HG03159 (cell line): ENCODE data around the gene C8G.

Source experiments
- ATAC-seq: cut with Tn5 transposase; IDR thresholded peaks from one replicate; pipeline ENCODE4 v1.9.1; 2021; ENCODE audit warnings: mild to moderate bottlenecking, moderate library complexity; ENCODE audit not compliant: unreplicated experiment

The C8G gene

DNA sequence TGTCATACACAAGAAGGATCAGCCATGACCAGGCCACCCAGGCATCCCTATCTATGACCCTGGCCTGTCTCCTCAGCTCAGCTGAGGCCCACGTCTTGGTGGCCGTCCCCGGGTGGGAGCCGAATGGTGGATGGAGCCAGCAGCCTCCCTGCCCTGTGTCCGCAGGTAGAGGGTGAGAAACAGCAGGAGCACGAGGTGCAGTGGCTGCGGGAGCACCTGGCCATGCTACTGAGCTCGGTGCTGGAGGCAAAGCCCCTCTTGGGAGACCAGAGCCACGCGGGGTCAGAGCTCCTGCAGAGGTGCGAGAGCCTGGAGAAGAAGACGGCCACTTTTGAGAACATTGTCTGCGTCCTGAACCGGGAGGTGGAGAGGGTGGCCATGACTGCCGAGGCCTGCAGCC lies 25.0 kb upstream of the C8G start:
- ATAC-seq = no peak

GRCh38 chr9:136920734-136921231 lies 24.3 kb upstream of the C8G start:
- ATAC-seq = no peak

- ATAC-seq = no peak
Observed at GRCh38 chr9:136921307-136921706, 23.7 kb upstream of the C8G start.

DNA sequence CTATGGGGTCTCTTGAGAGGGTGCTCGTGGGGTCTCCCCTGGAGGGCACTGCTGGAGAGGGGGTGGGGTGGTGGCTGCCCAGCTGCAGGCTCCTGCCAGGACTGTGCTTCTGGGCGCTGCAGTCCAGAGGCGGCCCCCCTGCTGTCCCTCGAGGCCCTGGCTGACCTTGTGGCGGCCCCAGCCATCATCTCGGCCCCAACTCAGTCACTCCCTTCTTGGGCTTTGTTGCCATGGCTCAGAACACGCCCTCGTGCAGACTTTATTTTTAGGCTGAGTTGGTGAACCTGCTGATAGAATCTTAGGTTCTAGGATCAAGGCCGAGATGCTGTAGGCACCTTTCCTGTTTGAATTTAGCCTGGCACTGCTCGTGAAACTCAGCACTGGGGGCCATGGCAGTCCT lies 23.3 kb upstream of the C8G start:
- no peak for ATAC-seq

GRCh38 chr9:136922540-136922939 lies 22.5 kb upstream of the C8G start:
- ATAC-seq = no peak

DNA sequence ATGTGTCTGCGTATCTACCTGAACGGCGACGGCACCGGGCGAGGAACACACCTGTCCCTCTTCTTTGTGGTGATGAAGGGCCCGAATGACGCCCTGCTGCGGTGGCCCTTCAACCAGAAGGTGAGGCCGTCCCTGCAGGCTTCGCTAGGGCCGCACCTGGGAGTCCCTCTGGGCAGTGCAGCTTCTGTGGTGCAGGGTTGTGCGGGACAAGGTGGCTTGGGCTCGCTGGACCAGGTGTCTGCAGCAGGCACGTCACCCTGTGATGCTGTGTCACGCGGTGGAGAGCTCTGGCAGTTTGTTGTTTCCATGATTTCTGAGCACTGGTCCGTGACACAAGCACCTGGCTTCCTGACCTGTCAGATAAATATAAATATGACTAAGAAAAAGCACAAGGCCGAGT lies 21.2 kb upstream of the C8G start:
- ATAC-seq = no peak

DNA sequence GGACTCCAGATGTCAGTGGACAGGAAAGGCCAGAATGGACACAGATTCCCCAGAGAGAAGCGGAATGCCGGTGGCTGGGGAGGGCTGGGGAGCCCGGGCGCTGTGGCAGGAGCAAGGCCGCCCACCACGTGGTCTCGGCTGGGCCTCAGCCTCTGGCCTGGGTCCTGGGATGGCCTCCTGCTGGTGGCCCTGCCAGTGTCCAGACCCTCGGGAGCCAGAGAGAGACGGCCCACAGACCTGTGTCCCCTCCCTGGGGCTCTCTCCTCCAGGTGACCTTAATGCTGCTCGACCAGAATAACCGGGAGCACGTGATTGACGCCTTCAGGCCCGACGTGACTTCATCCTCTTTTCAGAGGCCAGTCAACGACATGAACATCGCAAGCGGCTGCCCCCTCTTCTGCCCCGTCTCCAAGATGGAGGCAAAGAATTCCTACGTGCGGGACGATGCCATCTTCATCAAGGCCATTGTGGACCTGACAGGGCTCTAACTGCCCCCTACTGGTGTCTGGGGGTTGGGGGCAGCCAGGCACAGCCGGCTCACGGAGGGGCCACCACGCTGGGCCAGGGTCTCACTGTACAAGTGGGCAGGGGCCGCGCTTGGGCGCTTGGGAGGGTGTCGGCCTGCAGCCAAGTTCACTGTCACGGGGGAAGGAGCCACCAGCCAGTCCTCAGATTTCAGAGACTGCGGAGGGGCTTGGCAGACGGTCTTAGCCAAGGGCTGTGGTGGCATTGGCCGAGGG lies 19.5 kb upstream of the C8G start:
- ATAC-seq = no peak

- no peak for ATAC-seq
Observed at GRCh38 chr9:136926154-136926704, 18.8 kb upstream of the C8G start.

DNA sequence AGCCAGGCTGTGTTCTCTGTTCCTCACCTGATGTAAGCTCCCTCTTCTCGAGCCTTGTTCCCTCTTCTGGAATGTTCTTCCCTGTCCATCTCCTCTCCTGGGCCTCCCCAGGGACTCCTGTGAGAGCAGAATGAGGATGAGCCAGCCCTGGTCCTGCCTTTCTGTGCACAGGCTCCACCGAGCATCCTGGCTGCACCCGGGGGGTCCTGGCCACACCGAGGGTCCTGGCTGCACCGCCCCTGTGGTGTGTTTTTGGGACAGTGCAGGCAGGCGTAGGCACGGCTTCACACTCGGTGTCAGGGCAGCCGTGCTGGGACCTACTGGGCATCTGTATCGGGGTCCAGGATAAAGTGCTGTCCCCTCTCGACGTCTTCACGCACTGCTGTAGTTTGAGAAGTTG lies 18.3 kb upstream of the C8G start:
- no peak for ATAC-seq

- ATAC-seq = no peak
Observed at GRCh38 chr9:136927343-136928271, 17.4 kb upstream of the C8G start.

DNA sequence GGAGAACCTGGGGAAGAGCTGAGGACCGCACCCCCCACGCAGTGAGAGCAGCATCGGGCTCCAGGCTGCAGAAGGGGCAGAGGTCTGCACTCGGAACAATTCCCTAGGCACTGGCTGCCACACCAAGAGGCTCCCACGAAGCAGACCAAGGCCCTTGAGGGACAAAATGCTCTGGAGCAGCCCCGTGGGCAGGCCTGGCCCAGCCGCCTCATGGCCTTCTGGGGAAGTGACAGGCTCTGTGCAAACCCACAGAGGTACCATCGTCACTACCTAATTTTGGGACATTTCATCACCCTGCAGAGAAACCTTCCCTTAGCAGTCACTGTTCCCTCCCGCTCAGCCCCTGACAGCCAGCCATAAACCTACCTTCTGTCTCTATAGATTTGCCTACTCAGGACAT lies 16.5 kb upstream of the C8G start:
- no peak for ATAC-seq

- ATAC-seq = no peak
Observed at GRCh38 chr9:136930014-136930413, 15.0 kb upstream of the C8G start.

- no peak for ATAC-seq
Observed at GRCh38 chr9:136931611-136932130, 13.4 kb upstream of the C8G start.

GRCh38 chr9:136934277-136934676 lies 10.8 kb upstream of the C8G start:
- no peak for ATAC-seq

DNA sequence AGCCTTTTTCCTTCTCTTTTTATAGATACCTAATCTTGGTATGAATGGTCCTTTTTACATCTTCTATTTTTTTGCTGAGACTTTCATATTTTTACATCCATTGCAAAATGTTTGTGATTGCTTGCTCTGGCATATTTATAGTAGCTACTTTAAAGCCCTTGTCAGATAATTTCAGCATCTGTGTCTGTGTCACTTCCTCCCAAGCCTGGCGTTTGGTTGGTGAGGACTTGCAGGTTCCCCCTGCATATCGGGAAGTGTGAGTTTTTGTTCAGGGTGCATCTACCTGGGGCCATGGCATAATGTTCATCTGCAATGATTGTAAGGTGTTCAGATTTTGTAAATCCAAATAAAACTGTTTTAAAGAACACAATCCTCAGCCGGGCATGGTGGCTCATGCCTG lies 9.4 kb upstream of the C8G start:
- no peak for ATAC-seq

DNA sequence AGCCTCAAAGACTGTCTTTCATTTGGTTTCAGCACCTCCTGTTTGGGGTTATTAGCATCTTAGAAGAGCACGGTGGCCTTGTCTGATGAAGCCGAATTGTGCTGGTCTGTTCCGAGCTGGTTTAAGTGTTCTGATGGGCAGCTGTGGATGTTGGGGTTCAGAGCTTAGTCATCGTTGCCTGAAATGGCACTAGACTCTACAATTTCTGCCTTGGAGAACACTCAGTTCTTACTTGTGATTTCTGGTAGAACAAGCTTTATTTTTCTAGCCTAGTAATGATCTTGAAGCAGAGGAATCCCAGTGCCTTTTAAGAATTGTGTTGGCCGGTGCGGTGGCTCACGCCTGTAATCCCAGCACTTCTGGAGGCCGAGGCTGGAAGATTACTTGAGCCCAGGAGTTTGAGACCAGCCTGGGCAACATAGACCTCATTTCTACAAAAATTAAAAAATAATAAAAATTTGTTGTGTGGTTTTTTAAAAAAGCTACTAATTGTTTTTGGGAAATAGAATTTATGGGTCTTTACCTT lies 8.3 kb upstream of the C8G start:
- no peak for ATAC-seq

- ATAC-seq = no peak
Observed at GRCh38 chr9:136937186-136938001, 7.6 kb upstream of the C8G start.

- no peak for ATAC-seq
Observed at GRCh38 chr9:136939431-136939995, 5.5 kb upstream of the C8G start.

GRCh38 chr9:136939996-136940525 lies 5.0 kb upstream of the C8G start:
- ATAC-seq = no peak
